Measurements from ENCODE around the gene GDPD4. TPM values are rescaled to one million over a fixed set of nuclear protein-coding genes. Genes with fewer than 3 reads are reported as not detected.

The GDPD4 gene
- total RNA-seq, 1 experiment from 2014 or later, result not detected

GRCh38 chr11:77302752-77303151, 1.3 kb upstream of the GDPD4 start:
- Histone ChIP-seq H3K4me1 (ENCODE audit: control insufficient read depth in 1 of 2, insufficient read depth in 2 of 2, low read length in 2 of 2) (peaks cover 0 to 18% of the 10 kb centered on the region in 2 experiments; a peak in 2 of 4 replicates), H3K9me3 (ENCODE audit: control insufficient read depth in 1 of 2, insufficient read depth in 1 of 2, low read depth in 1 of 2, low read length in 2 of 2) (no peaks in the 10 kb centered on the region), H3K4me3 (replicated peaks in 1 of 2; ENCODE audit: low read depth in 1 of 2, low read length in 2 of 2) (no peak overlapping the region), H3K79me2 (ENCODE audit: insufficient read depth, low read length) (no peaks in the 10 kb centered on the region), H3K27ac (ENCODE audit: low read depth, low read length) (no peak overlapping the region), H2AFZ (ENCODE audit: low read depth, low read length, poor library complexity, severe bottlenecking) (no peak overlapping the region), H3K27me3 (ENCODE audit: insufficient read depth, low read length) (no peaks in the 10 kb centered on the region), H3K4me2 (ENCODE audit: low read length) (no peak overlapping the region), H3K36me3 (ENCODE audit: control insufficient read depth in 1 of 2, insufficient read depth in 2 of 2, low read length in 2 of 2) (no peaks in the 10 kb centered on the region), H4K20me1 (ENCODE audit: insufficient read depth) (no peaks in the 10 kb centered on the region), H3K9ac (ENCODE audit: low read length) (no peak overlapping the region), H3K9me2 (ENCODE audit: insufficient read depth) (no peaks in the 10 kb centered on the region)
- ChIA-PET CTCF (no interaction called here), POLR2A (no interaction called here), RAD21 (ENCODE audit: low non-redundant PET in 1 of 2, low total read pairs in 2 of 2, uncharacterized antibody in 2 of 2, unreplicated experiment in 2 of 2) (no interaction called here)
- TF ChIP-seq EGR1 (IDR thresholded peaks at IDR 0.05; ENCODE audit: low read depth) (no peak), JUND (IDR thresholded peaks at IDR 0.05) (no peak), ELF1 (IDR thresholded peaks at IDR 0.05; ENCODE audit: borderline replicate concordance, low read depth) (no peak)
- no TSS peak for BruUV-seq (replicated peaks)
- DNase-seq (ENCODE audit: low read depth, low spot score) (no peak), ATAC-seq (no peak)
- intact Hi-C loops (cut with micrococcal nuclease), result no loop called here

GRCh38 chr11:77300695-77301094, 791 bp downstream of the GDPD4 start:
- no peaks in the 10 kb centered on the region for H3K9me3 ChIP-seq (ENCODE audit: control insufficient read depth in 1 of 2, insufficient read depth in 1 of 2, low read depth in 1 of 2, low read length in 2 of 2)
- no peak overlapping the region for H3K4me2 ChIP-seq (ENCODE audit: low read length)
- peak overlapping the region; percentile 62 for H2AFZ ChIP-seq (ENCODE audit: low read depth, low read length, poor library complexity, severe bottlenecking)
- intact Hi-C loops (cut with micrococcal nuclease), result no loop called here
- POLR2A ChIA-PET, result no interaction called here
- no peaks in the 10 kb centered on the region for H3K9me2 ChIP-seq (ENCODE audit: insufficient read depth)
- H3K4me1 ChIP-seq (ENCODE audit: control insufficient read depth in 1 of 2, insufficient read depth in 2 of 2, low read length in 2 of 2), result peaks cover 0 to 18% of the 10 kb centered on the region in 2 experiments; a peak in 2 of 4 replicates
- H3K27ac ChIP-seq (ENCODE audit: low read depth, low read length), result no peak overlapping the region
- no peak for ATAC-seq
- H3K79me2 ChIP-seq (ENCODE audit: insufficient read depth, low read length), result no peaks in the 10 kb centered on the region
- H3K27me3 ChIP-seq (ENCODE audit: insufficient read depth, low read length), result no peaks in the 10 kb centered on the region
- no peak for TF ChIP-seq CEBPB (IDR thresholded peaks at IDR 0.05; ENCODE audit: low read depth)
- no peak for TF ChIP-seq SP1 (IDR thresholded peaks at IDR 0.05; ENCODE audit: low read depth)
- TF ChIP-seq CTCF (IDR thresholded peaks at IDR 0.05 in 2 of 3, conservative IDR thresholded peaks at IDR 0.05 in 1 of 3; ENCODE audit: borderline replicate concordance in 1 of 3, insufficient read depth in 1 of 3, low read depth in 2 of 3, low read length in 2 of 3), result no peak
- TF ChIP-seq, protein P1, sequence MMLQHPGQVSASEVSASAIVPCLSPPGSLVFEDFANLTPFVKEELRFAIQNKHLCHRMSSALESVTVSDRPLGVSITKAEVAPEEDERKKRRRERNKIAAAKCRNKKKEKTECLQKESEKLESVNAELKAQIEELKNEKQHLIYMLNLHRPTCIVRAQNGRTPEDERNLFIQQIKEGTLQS (IDR thresholded peaks at IDR 0.05), result no peak
- no peak for TF ChIP-seq EGR1 (IDR thresholded peaks at IDR 0.05; ENCODE audit: low read depth)
- no peaks in the 10 kb centered on the region for H3K36me3 ChIP-seq (ENCODE audit: control insufficient read depth in 1 of 2, insufficient read depth in 2 of 2, low read length in 2 of 2)
- no peaks in the 10 kb centered on the region for H4K20me1 ChIP-seq (ENCODE audit: insufficient read depth)
- no TSS peak for BruUV-seq (replicated peaks)
- no peak overlapping the region for H3K4me3 ChIP-seq (replicated peaks in 1 of 2; ENCODE audit: low read depth in 1 of 2, low read length in 2 of 2)
- CTCF ChIA-PET, result interaction anchor here (0.6 kb wide), 1 partner anchor 187 kb away, joined by 3 read pairs; no protein-coding TSS in a partner anchor
- H3K9ac ChIP-seq (ENCODE audit: low read length), result no peak overlapping the region
- DNase-seq (ENCODE audit: low read depth, low spot score), result no peak
- RAD21 ChIA-PET (ENCODE audit: low non-redundant PET in 1 of 2, low total read pairs in 2 of 2, uncharacterized antibody in 2 of 2, unreplicated experiment in 2 of 2), result no interaction called here
